ENCODE results near the gene PDE4D.

Gene PDE4D

GRCh38 chr5:59873113-59873512 lies 20.4 kb downstream of the PDE4D start:
- Histone ChIP-seq H3K79me2 (ENCODE audit: low read length) (no peaks in the 10 kb centered on the region), H3K9ac (ENCODE audit: low read length) (no peak overlapping the region), H3K27me3 (replicated peaks; ENCODE audit: insufficient read depth, low read length) (no peaks in the 10 kb centered on the region), H2AFZ (ENCODE audit: low read length) (no peak overlapping the region), H3K4me3 (ENCODE audit: low read length) (no peak overlapping the region), H3K9me2 (replicated peaks; ENCODE audit: insufficient read depth, low read length) (no peaks in the 10 kb centered on the region), H3K36me3 (replicated peaks; ENCODE audit: insufficient read depth, low read length) (no peaks in the 10 kb centered on the region), H3K9me3 (replicated peaks; ENCODE audit: insufficient read depth, low read length) (no peaks in the 10 kb centered on the region), H4K20me1 (ENCODE audit: insufficient read depth, low read length) (no peaks in the 10 kb centered on the region), H3K27ac (ENCODE audit: low read length) (no peak overlapping the region), H3F3A (ENCODE audit: insufficient read depth, low read length) (no peaks in the 10 kb centered on the region), H3K4me1 (ENCODE audit: low read length) (no peaks in the 10 kb centered on the region), H3K4me2 (ENCODE audit: low read depth, low read length) (no peak overlapping the region)
- DNase-seq: no peak
- no peak for TF ChIP-seq CTCF (IDR thresholded peaks at IDR 0.05; ENCODE audit: low read length)
- TF ChIP-seq EZH2 (optimal IDR thresholded peaks at IDR 0.05; ENCODE audit: low read depth, low read length): no peak
- no peak for TF ChIP-seq EZH2phosphoT487 (IDR thresholded peaks at IDR 0.05; ENCODE audit: low read length)

- H2AFZ ChIP-seq (ENCODE audit: low read length): no peak overlapping the region
- H3K9me3 ChIP-seq (replicated peaks; ENCODE audit: insufficient read depth, low read length): no peaks in the 10 kb centered on the region
- no peak overlapping the region for H3K4me3 ChIP-seq (ENCODE audit: low read length)
- H4K20me1 ChIP-seq (ENCODE audit: insufficient read depth, low read length): no peaks in the 10 kb centered on the region
- TF ChIP-seq EZH2phosphoT487 (IDR thresholded peaks at IDR 0.05; ENCODE audit: low read length): no peak
- TF ChIP-seq CTCF (IDR thresholded peaks at IDR 0.05; ENCODE audit: low read length): no peak
- no peak for TF ChIP-seq EZH2 (optimal IDR thresholded peaks at IDR 0.05; ENCODE audit: low read depth, low read length)
- no peaks in the 10 kb centered on the region for H3K27me3 ChIP-seq (replicated peaks; ENCODE audit: insufficient read depth, low read length)
- no peak overlapping the region for H3K4me2 ChIP-seq (ENCODE audit: low read depth, low read length)
- no peak overlapping the region for H3K9ac ChIP-seq (ENCODE audit: low read length)
- no peak overlapping the region for H3K27ac ChIP-seq (ENCODE audit: low read length)
- no peaks in the 10 kb centered on the region for H3K36me3 ChIP-seq (replicated peaks; ENCODE audit: insufficient read depth, low read length)
- no peaks in the 10 kb centered on the region for H3F3A ChIP-seq (ENCODE audit: insufficient read depth, low read length)
- no peaks in the 10 kb centered on the region for H3K4me1 ChIP-seq (ENCODE audit: low read length)
- H3K9me2 ChIP-seq (replicated peaks; ENCODE audit: insufficient read depth, low read length): no peaks in the 10 kb centered on the region
- no peak for DNase-seq
- no peaks in the 10 kb centered on the region for H3K79me2 ChIP-seq (ENCODE audit: low read length)
Observed at GRCh38 chr5:59866661-59867060, 26.9 kb downstream of the PDE4D start.

DNA sequence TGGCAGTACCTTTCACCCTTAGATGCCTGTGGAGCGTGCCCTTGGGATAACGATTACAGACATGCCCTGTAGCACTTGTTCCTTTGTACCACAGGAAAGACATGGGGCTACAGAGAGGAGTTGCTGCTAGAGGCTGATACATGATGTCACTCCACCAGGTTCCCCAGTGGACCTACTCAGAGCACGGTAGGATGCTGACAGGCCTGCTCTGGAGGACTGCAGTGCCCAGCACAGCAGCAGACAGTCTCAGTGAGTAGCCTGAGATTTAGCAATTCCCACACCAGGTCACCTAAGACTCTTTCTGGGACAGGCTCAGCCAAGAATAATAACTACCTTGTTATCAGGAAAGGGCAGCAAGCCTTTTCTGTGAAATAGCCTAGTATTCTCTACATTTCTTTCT lies 28.8 kb downstream of the PDE4D start:
- H3K9me2 ChIP-seq (replicated peaks; ENCODE audit: insufficient read depth, low read length): no peaks in the 10 kb centered on the region
- H3F3A ChIP-seq (ENCODE audit: insufficient read depth, low read length): no peaks in the 10 kb centered on the region
- no peaks in the 10 kb centered on the region for H4K20me1 ChIP-seq (ENCODE audit: insufficient read depth, low read length)
- TF ChIP-seq CTCF (IDR thresholded peaks at IDR 0.05; ENCODE audit: low read length) (no peak), EZH2phosphoT487 (IDR thresholded peaks at IDR 0.05; ENCODE audit: low read length) (no peak), EZH2 (optimal IDR thresholded peaks at IDR 0.05; ENCODE audit: low read depth, low read length) (no peak)
- H3K79me2 ChIP-seq (ENCODE audit: low read length): no peaks in the 10 kb centered on the region
- no peaks in the 10 kb centered on the region for H3K9me3 ChIP-seq (replicated peaks; ENCODE audit: insufficient read depth, low read length)
- no peak for DNase-seq
- no peak overlapping the region for H2AFZ ChIP-seq (ENCODE audit: low read length)
- H3K9ac ChIP-seq (ENCODE audit: low read length): no peak overlapping the region
- no peaks in the 10 kb centered on the region for H3K36me3 ChIP-seq (replicated peaks; ENCODE audit: insufficient read depth, low read length)
- H3K4me2 ChIP-seq (ENCODE audit: low read depth, low read length): no peak overlapping the region
- H3K27me3 ChIP-seq (replicated peaks; ENCODE audit: insufficient read depth, low read length): no peaks in the 10 kb centered on the region
- no peaks in the 10 kb centered on the region for H3K4me1 ChIP-seq (ENCODE audit: low read length)
- H3K4me3 ChIP-seq (ENCODE audit: low read length): no peak overlapping the region
- H3K27ac ChIP-seq (ENCODE audit: low read length): no peak overlapping the region

All from MM.1S (cell line).